ENCODE measurements around the gene MORF4L1.
"Not testable (repeated sequence)": the region's sequence is repeated elsewhere in the genome, so short reads cannot be mapped to it uniquely, and the experiment has no call there.

GRCh38 chr15:78902281-78903032 is 29.8 kb downstream of the MORF4L1 start:
- TF ChIP-seq CTCF (conservative IDR thresholded peaks at IDR 0.05 in 1 of 2, IDR thresholded peaks at IDR 0.05 in 1 of 2; ENCODE audit: extremely low read depth in 1 of 2, insufficient read depth in 1 of 2, low read depth in 1 of 2, low read length in 2 of 2); EZH2 (IDR thresholded peaks at IDR 0.05; ENCODE audit: borderline replicate concordance, low read length): not testable (repeated sequence)

Data from mammary epithelial cell (primary cell).